Right lobe of liver (tissue), 6 donors: Measurements from ENCODE around the gene AIG1. TPM values are rescaled to one million over a fixed set of nuclear protein-coding genes. Genes with fewer than 3 reads are reported as not detected.

Source experiments
- ATAC-seq, 4 donors: fragments of 200-7000 bp; cut with Tn5 transposase; one replicate each; pipeline ENCODE4 v1.9.1; 2020; ENCODE audit warnings: mild to moderate bottlenecking in 4 of 4, moderate library complexity in 4 of 4
- DNase-seq, 3 donors: peaks; one replicate each; pipeline ENCODE4 v3.0.0-alpha.2; 2020
- H3K27ac ChIP-seq, 3 donors: fragments of 200-600 bp; one replicate each; pipeline ENCODE4 v1.8.0; 2022
- H3K27me3 ChIP-seq, 2 donors: fragments of 200-600 bp; one replicate each; pipeline ENCODE4 v1.8.0; 2022
- H3K36me3 ChIP-seq, 4 donors: fragments of 200-600 bp; sonication (generic) in 1 of 4; one replicate each; pipeline versions ENCODE4 v1.5.1 to v1.8.0; 2017 to 2022; ENCODE audit warnings: control low read depth in 1 of 4
- H3K4me1 ChIP-seq, 4 donors: fragments of 200-600 bp; sonication (generic) in 1 of 4; one replicate each; pipeline versions ENCODE4 v1.5.1 to v1.8.0; 2017 to 2022; ENCODE audit warnings: control low read depth in 1 of 4
- H3K4me3 ChIP-seq, 3 donors: fragments of 200-600 bp; one replicate each; pipeline ENCODE4 v1.8.0; 2022
- H3K9me3 ChIP-seq, 4 donors: fragments of 200-600 bp; sonication (generic) in 1 of 4; one replicate each; pipeline versions ENCODE4 v1.5.1 to v1.8.0; 2017 to 2022; ENCODE audit warnings: control low read depth in 1 of 4
- POLR2A ChIP-seq: fragments of 450-650 bp; IDR thresholded peaks from one replicate; pipeline ENCODE4 v1.6.1; 2017; ENCODE audit warnings: antibody characterized with exemption, mild to moderate bottlenecking
- WGBS: methylation state at CpG from one replicate; pipeline ENCODE4 v1.1.6; 2018; ENCODE audit warnings: low coverage, low lambda C conversion rate; ENCODE audit not compliant: insufficient coverage; ENCODE audit errors: missing lambda C conversion rate; 5-methylcytosine and 5-hydroxymethylcytosine counted together
- intact Hi-C, 2 donors: fragments of 100-400 bp; cut with DNase I; formaldehyde crosslinking; loops; one replicate each; pipeline versions ENCODE4 v1.11.2 to v1.14.1; 2022
- total RNA-seq, 6 experiments: library from RNA; depleted of rRNA in 2 of 6; stranded (reverse); fragments of >200 nt in 2 of 6; fragmentation: NEBNext Ultra II Directional in 3 of 6; extraction: Animal tissue kit (Norgen Biotek cat#: 25700) in 3 of 6; gene quantifications; one replicate each; pipeline versions ENCODE4 v1.1.0 to v1.2.4, GENCODE V29; 2016 to 2023
- TF ChIP-seq, protein P1 (sequence below), 4 donors: fragments of 200-600 bp in 3 of 4; fragments of 450-650 bp in 1 of 4; IDR thresholded peaks; one replicate each; pipeline versions ENCODE4 v1.5.1 to v1.8.0; 2016 to 2022; ENCODE audit warnings: antibody characterized with exemption in 4 of 4, mild to moderate bottlenecking in 2 of 4
- donor health status: DM: no; HTN: yes; CAD: no.
- donor health status: DM: no; HTN: no; CAD: no.
- donor health status: DM: no; HTN: no; CAD: no.
- donor health status: DM: no; HTN: yes; CAD: no.
- donor health status: DM: no; HTN: yes; CAD: no.

Gene AIG1
- total RNA-seq, 6 experiments from 2014 or later = 81.4 to 151 (median 111) TPM

DNA sequence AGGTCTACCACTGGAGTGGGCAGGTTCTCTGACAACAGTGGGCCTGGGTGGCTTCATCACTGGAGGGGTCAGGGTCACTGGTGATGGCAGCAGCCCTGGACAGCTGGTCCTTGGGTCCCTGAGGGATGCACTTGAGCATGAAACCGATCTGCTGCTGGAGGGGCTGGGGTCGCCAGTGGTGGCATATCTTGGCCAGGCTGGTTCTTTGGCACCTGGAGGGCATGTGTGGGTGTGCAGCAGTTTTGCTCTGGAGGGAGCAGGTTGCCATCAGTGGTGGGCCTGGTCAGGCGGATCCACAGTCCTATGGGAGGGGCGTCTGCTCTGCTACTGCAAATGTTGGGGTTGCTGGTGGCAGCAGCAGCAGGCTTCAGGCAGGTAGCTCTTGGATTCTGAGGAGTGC, 117.0 kb downstream of the AIG1 start:
- no peak overlapping the region for H3K27ac ChIP-seq
- ATAC-seq (no peak), DNase-seq (no peak)
- no peaks in the 10 kb centered on the region for H3K9me3 ChIP-seq
- no peak overlapping the region for H3K4me3 ChIP-seq
- intact Hi-C loops = no loop called here
- TF ChIP-seq, protein P1, sequence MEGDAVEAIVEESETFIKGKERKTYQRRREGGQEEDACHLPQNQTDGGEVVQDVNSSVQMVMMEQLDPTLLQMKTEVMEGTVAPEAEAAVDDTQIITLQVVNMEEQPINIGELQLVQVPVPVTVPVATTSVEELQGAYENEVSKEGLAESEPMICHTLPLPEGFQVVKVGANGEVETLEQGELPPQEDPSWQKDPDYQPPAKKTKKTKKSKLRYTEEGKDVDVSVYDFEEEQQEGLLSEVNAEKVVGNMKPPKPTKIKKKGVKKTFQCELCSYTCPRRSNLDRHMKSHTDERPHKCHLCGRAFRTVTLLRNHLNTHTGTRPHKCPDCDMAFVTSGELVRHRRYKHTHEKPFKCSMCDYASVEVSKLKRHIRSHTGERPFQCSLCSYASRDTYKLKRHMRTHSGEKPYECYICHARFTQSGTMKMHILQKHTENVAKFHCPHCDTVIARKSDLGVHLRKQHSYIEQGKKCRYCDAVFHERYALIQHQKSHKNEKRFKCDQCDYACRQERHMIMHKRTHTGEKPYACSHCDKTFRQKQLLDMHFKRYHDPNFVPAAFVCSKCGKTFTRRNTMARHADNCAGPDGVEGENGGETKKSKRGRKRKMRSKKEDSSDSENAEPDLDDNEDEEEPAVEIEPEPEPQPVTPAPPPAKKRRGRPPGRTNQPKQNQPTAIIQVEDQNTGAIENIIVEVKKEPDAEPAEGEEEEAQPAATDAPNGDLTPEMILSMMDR (IDR thresholded peaks at IDR 0.05) = no peak
- TF ChIP-seq POLR2A = no peak
- H3K4me1 ChIP-seq = peaks cover 0 to 6% (median 2%) of the 10 kb centered on the region in 4 donors
- H3K36me3 ChIP-seq = peaks cover 0 to 5% (median 0%) of the 10 kb centered on the region in 4 donors
- no CpG with 5 or more reads among the region's 4 CpGs for whole genome bisulfite sequencing
- no peaks in the 10 kb centered on the region for H3K27me3 ChIP-seq

DNA sequence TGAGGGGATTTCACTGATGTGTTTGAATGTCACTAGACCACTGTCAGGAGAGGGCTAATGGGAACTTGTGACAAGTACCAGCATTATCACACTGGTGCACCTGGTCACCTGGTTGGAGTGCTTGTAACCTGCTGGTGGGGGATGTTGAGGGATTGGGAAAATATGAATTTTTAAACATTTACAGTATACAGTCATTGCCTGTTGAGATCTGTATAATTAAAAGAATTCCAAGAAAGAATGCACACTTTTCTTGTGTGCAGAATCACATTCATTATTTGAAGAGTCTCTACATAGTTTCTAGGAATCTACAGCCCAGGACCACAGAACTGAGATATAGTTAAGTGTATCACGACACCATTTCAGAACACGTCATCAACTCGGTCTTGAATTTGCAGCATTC, 118.4 kb downstream of the AIG1 start:
- intact Hi-C loops = no loop called here
- no peak overlapping the region for H3K27ac ChIP-seq
- no peaks in the 10 kb centered on the region for H3K27me3 ChIP-seq
- no peak for DNase-seq
- no peaks in the 10 kb centered on the region for H3K9me3 ChIP-seq
- no peak for ATAC-seq
- peaks cover 0 to 5% (median 2%) of the 10 kb centered on the region in 4 donors for H3K36me3 ChIP-seq
- TF ChIP-seq, protein P1 (IDR thresholded peaks at IDR 0.05) = no peak
- no peak for TF ChIP-seq POLR2A
- peaks cover 0 to 6% (median 2%) of the 10 kb centered on the region in 4 donors for H3K4me1 ChIP-seq
- WGBS = 98% methylated on average over 3 of the region's 3 CpGs
- no peak overlapping the region for H3K4me3 ChIP-seq

GRCh38 chr6:143179901-143180612, 119.4 kb downstream of the AIG1 start:
- Histone ChIP-seq H3K4me3 (no peak overlapping the region), H3K36me3 (peaks cover 0 to 5% (median 2%) of the 10 kb centered on the region in 4 donors), H3K27me3 (no peaks in the 10 kb centered on the region), H3K4me1 (peaks cover 0 to 5% (median 2%) of the 10 kb centered on the region in 4 donors), H3K27ac (no peak overlapping the region), H3K9me3 (no peaks in the 10 kb centered on the region)
- intact Hi-C loops = no loop called here
- ATAC-seq = no peak
- 80% methylated on average over 3 of the region's 3 CpGs for WGBS
- TF ChIP-seq POLR2A = no peak
- TF ChIP-seq, protein P1 (IDR thresholded peaks at IDR 0.05) = no peak
- DNase-seq = no peak

DNA sequence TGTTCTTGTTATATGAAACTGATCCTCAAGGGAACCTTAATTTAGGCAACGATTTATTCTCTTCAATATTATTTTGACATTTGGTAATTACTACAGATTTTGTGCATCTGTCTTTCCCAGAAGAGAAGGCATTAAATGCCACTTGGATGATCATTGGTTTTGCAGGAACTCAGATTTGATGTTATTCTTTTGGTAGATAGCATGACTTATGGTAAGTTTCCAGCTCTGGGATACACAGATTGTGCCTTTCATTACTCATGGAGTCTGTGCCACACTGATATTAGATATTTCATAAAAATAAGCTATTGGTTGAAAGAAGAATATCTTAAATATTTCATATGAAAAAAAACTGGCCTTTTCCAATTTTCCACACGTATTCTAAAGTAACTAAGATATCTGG, 120.1 kb downstream of the AIG1 start:
- TF ChIP-seq POLR2A = no peak
- TF ChIP-seq, protein P1 (IDR thresholded peaks at IDR 0.05) = no peak
- intact Hi-C loops = no loop called here

More for the DNA sequence above, 120.1 kb downstream of the AIG1 start:
- Histone ChIP-seq H3K4me3 (no peak overlapping the region), H3K36me3 (peaks cover 0 to 7% (median 3%) of the 10 kb centered on the region in 4 donors), H3K4me1 (no peaks in the 10 kb centered on the region), H3K27me3 (no peaks in the 10 kb centered on the region), H3K27ac (no peak overlapping the region), H3K9me3 (no peaks in the 10 kb centered on the region)
- DNase-seq = no peak
- no peak for ATAC-seq
- 83% methylated on average over 2 of the region's 2 CpGs for WGBS
